Panc1 (cell line): ENCODE measurements around the gene SAMD14.

ENCODE experiments used
- POLR2AphosphoS5 ChIP-seq: IDR thresholded peaks from 2 replicates; pipeline ENCODE4 v1.6.1; 2012; ENCODE audit warnings: mild to moderate bottlenecking, low read depth, low read length, moderate library complexity
- SIN3A ChIP-seq: IDR thresholded peaks from 2 replicates; pipeline ENCODE4 v1.6.1; 2012; ENCODE audit warnings: low read depth, mild to moderate bottlenecking, low read length, moderate library complexity, borderline replicate concordance; ENCODE audit not compliant: insufficient read depth
- TCF7L2 ChIP-seq: IDR thresholded peaks from 2 replicates; pipeline ENCODE4 v1.6.1; 2011; ENCODE audit warnings: mild to moderate bottlenecking, low read depth, low read length, inconsistent platforms
- TF ChIP-seq, protein P1 (sequence below), 2 experiments: IDR thresholded peaks; 2 replicates each; pipeline ENCODE4 v1.6.1; 2011 to 2012; ENCODE audit warnings: low read depth in 2 of 2, control low read depth in 1 of 2, low read length in 1 of 2, mild to moderate bottlenecking in 1 of 2, moderate library complexity in 1 of 2; ENCODE audit not compliant: insufficient read depth in 1 of 2
- TF ChIP-seq, protein P2 (sequence below): fragments of 450-650 bp; IDR thresholded peaks from 2 replicates; pipeline ENCODE4 v1.5.1; 2017; ENCODE audit warnings: mild to moderate bottlenecking

DNA sequence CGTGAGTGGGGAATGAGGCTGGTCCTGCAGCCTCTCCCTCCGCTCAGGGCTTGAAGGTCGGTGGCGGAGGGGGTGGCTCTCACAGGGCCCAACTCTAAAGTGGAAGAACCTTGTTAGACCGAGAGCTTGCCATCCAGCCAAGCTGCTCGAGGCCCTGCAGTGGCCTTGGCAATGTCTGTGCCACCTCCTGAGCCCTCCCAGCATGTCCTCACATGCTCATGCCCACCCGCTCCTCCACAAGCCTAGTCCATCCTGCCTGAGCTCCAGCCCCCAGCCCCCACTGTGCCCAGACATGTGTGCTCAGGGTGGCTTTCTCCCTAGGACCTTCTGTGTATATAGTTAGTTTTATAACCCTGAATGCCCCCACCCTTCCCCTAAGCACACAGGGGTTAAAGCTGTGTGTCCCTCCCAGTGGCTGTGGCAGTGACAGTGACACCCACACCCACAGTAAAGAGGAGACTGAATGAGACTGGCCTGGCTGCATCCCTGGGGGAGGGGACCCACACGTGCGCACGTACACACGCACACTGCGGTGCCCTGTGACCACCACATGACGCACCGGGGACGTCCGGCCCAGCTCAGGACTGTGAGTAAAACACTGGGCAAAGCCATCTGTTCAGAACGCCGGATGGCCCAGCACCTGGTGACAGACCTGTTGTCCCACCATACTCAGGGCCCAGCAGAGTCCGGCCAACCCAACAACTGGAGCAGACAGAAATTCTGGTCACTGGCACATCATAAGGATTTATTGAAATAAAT lies 19.2 kb downstream of the SAMD14 start:
- TF ChIP-seq, protein P1, sequence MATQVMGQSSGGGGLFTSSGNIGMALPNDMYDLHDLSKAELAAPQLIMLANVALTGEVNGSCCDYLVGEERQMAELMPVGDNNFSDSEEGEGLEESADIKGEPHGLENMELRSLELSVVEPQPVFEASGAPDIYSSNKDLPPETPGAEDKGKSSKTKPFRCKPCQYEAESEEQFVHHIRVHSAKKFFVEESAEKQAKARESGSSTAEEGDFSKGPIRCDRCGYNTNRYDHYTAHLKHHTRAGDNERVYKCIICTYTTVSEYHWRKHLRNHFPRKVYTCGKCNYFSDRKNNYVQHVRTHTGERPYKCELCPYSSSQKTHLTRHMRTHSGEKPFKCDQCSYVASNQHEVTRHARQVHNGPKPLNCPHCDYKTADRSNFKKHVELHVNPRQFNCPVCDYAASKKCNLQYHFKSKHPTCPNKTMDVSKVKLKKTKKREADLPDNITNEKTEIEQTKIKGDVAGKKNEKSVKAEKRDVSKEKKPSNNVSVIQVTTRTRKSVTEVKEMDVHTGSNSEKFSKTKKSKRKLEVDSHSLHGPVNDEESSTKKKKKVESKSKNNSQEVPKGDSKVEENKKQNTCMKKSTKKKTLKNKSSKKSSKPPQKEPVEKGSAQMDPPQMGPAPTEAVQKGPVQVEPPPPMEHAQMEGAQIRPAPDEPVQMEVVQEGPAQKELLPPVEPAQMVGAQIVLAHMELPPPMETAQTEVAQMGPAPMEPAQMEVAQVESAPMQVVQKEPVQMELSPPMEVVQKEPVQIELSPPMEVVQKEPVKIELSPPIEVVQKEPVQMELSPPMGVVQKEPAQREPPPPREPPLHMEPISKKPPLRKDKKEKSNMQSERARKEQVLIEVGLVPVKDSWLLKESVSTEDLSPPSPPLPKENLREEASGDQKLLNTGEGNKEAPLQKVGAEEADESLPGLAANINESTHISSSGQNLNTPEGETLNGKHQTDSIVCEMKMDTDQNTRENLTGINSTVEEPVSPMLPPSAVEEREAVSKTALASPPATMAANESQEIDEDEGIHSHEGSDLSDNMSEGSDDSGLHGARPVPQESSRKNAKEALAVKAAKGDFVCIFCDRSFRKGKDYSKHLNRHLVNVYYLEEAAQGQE (IDR thresholded peaks at IDR 0.05; ENCODE audit: insufficient read depth in 1 of 2, low read depth in 2 of 2, low read length in 1 of 2) = no peak
- TF ChIP-seq, protein P2, sequence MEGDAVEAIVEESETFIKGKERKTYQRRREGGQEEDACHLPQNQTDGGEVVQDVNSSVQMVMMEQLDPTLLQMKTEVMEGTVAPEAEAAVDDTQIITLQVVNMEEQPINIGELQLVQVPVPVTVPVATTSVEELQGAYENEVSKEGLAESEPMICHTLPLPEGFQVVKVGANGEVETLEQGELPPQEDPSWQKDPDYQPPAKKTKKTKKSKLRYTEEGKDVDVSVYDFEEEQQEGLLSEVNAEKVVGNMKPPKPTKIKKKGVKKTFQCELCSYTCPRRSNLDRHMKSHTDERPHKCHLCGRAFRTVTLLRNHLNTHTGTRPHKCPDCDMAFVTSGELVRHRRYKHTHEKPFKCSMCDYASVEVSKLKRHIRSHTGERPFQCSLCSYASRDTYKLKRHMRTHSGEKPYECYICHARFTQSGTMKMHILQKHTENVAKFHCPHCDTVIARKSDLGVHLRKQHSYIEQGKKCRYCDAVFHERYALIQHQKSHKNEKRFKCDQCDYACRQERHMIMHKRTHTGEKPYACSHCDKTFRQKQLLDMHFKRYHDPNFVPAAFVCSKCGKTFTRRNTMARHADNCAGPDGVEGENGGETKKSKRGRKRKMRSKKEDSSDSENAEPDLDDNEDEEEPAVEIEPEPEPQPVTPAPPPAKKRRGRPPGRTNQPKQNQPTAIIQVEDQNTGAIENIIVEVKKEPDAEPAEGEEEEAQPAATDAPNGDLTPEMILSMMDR = no peak
- no peak for TF ChIP-seq POLR2AphosphoS5
- no peak for TF ChIP-seq SIN3A
- no peak for TF ChIP-seq TCF7L2
